ENCODE results near the gene ST7L.
A peak's percentile ranks its signal among the peaks of the same experiment; 100 is the strongest.

The ST7L gene

GRCh38 chr1:112505878-112506277, 113.1 kb downstream of the ST7L start:
- TF ChIP-seq CTCF (IDR thresholded peaks at IDR 0.05; ENCODE audit: low read depth, low read length) = no peak
- no peak overlapping the region for H3K4me3 ChIP-seq (replicated peaks in 1 of 2; ENCODE audit: low read depth in 2 of 2, low read length in 2 of 2)
- DNase-seq (ENCODE audit: low read depth in 2 of 2) = no peak

- no peak overlapping the region for H3K4me3 ChIP-seq (replicated peaks in 1 of 2; ENCODE audit: low read depth in 2 of 2, low read length in 2 of 2)
- no peak for DNase-seq (ENCODE audit: low read depth in 2 of 2)
- no peak for TF ChIP-seq CTCF (IDR thresholded peaks at IDR 0.05; ENCODE audit: low read depth, low read length)
Measured at GRCh38 chr1:112505400-112505785, 113.5 kb downstream of the ST7L start.

GRCh38 chr1:112504661-112505399, 114.1 kb downstream of the ST7L start:
- no peak for TF ChIP-seq CTCF (IDR thresholded peaks at IDR 0.05; ENCODE audit: low read depth, low read length)
- no peak overlapping the region for H3K4me3 ChIP-seq (replicated peaks in 1 of 2; ENCODE audit: low read depth in 2 of 2, low read length in 2 of 2)
- no peak for DNase-seq (ENCODE audit: low read depth in 2 of 2)

- TF ChIP-seq CTCF (IDR thresholded peaks at IDR 0.05; ENCODE audit: low read depth, low read length) = no peak
- DNase-seq (ENCODE audit: low read depth in 2 of 2) = no peak
Measured at GRCh38 chr1:112504001-112504660, 114.8 kb downstream of the ST7L start.

GRCh38 chr1:112502826-112503225, 116.1 kb downstream of the ST7L start:
- no peak overlapping the region for H3K4me3 ChIP-seq (replicated peaks in 1 of 2; ENCODE audit: low read depth in 2 of 2, low read length in 2 of 2)
- DNase-seq (ENCODE audit: low read depth in 2 of 2) = peak in 1 of 2 donors; percentile 51
- TF ChIP-seq CTCF (IDR thresholded peaks at IDR 0.05; ENCODE audit: low read depth, low read length) = no peak

More at GRCh38 chr1:112504001-112504660, 114.8 kb downstream of the ST7L start:
- no peak overlapping the region for H3K4me3 ChIP-seq (replicated peaks in 1 of 2; ENCODE audit: low read depth in 2 of 2, low read length in 2 of 2)

- TF ChIP-seq CTCF (IDR thresholded peaks at IDR 0.05; ENCODE audit: low read depth, low read length) = peak; percentile 90
- DNase-seq (ENCODE audit: low read depth in 2 of 2) = peak; percentile 72 to 82
- H3K4me3 ChIP-seq (replicated peaks in 1 of 2; ENCODE audit: low read depth in 2 of 2, low read length in 2 of 2) = peak overlapping the region; percentile 46 to 56
Measured at GRCh38 chr1:112501810-112502641, 116.9 kb downstream of the ST7L start.
